Erythroblast (primary cell): ENCODE measurements around the gene NHP2.

Experiments
- DNase-seq, 2 experiments: peaks; one replicate each; lab custom pipeline; 2025; lab: John Stamatoyannopoulos, UW
- GATA1 ChIP-seq: IDR thresholded peaks from 2 replicates; pipeline ENCODE4 v1.6.1; 2011; ENCODE audit warnings: low read depth, mild to moderate bottlenecking, control low read depth, low read length, moderate library complexity
- POLR2A ChIP-seq: IDR thresholded peaks from 2 replicates; pipeline ENCODE4 v1.6.1; 2011; ENCODE audit warnings: mild to moderate bottlenecking, low read length

The NHP2 gene

DNA sequence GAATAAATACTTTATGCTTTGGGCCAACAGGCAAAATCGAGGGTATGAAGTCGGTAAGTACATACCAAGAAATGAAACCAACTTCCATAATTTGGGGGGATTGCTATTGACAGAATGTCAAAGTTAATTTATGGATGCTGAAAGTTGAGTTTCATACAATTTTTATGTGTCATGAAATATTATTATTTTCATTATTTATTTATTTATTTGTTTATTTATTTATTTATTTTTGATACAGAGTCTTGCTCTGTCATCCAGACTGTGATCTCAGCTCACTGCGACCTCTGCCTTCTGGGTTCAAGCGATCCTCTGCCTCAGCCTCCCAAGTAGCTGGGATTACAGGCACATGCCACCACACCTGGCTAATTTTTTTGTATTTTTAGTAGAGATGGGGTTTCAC, 38.0 kb upstream of the NHP2 start:
- TF ChIP-seq POLR2A = no peak
- TF ChIP-seq GATA1 = no peak
- DNase-seq = no peak

DNA sequence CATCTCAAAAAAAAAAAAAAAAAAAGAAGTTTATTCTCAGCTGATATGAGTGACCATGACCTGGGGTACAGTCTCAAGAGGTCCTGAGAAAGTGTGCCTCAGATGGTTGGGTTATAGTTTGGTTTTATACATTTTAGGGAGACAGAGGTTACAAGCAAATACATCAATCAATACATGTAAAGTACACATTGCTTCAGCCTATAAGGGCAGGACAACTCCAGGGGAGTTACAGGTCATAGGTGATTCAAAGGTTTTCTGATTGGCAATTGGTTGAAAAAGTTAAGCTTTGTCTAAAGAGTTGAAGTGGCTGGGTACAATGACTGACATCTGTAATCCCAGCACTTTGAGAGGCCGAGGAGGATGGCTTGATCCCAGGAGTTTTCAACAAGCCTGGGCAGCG, 35.7 kb upstream of the NHP2 start:
- TF ChIP-seq POLR2A (no peak), GATA1 (no peak)
- DNase-seq = no peak

DNA sequence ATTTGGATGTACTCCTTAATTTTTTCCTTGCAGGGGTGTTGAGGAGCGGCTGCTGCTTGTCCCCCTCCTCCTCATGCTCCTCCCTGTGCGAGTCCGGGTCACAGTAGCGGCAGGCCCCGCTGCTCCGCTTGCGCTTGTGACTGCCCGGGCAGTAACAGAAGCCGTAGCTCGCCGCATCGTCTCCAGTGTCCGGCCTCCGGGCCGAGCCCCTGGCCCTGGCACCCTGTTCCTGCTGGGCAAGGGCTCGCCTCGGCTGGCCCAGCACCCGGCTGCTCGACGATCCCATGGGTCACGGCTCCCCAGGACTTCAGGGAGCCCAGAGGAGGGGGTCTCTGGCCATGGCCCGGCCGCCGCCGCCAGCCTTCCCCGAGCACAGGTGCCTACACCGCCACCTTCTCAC, 33.3 kb upstream of the NHP2 start, which contains the start of gene GMCL2:
GMCL2 (minus strand) TSS at position 358 of the 400 bp plus-strand sequence; CDS start at position 286, 72 bp downstream.
- TF ChIP-seq POLR2A = no peak
- no peak for TF ChIP-seq GATA1
- no peak for DNase-seq

DNA sequence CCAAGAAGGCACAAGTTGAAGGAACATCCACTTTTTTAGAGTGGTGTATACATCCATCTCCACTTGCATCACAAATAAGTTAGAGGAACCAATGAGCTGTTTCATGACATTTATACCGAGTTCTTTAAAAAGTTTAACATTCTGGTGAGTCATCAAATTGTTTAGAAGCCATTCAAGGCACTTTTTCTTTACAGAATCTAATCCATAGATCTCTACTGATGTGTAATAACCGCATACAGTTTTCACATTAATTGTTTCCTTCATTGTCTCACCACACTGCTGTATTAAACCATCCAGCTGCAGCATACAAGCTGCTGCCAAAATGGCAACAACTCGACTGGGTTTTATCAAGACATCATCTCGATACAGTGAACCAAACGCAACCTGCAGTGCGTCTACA, 32.7 kb upstream of the NHP2 start:
- TF ChIP-seq POLR2A (no peak), GATA1 (no peak)
- DNase-seq = no peak

DNA sequence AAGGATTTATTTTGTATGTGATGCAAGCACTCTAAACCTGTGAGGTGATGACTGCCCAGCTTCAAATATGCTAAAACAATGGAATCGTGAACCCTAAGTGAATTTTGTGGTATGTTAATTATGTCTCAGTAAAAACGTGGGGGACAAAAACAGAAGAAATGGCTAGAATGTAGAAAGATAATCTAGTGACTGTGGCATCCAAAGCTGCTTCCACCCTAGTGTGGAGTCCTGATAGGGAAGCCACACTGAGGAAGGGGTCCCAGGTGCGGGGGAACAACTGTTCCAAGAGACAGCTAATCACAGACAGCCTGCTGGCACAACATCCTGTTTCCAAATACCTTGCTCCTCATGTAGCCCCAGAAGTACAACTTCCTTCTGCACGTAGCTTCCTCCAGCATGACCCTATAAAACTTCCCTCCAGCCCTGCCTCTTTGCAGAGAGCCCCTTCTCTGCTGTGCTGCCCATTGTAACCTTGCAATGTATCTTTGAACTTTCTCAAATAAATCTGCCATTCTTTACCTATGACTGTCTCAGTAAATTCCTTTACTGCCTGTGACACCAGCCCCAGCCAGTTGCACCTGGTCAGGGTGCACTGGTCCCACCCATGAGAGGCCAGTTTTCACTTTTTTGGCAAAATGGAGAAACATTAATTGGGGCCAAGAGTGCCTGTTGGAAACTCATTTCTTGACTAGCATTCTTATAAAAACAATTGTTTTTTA, 28.6 kb upstream of the NHP2 start:
- DNase-seq = no peak
- TF ChIP-seq GATA1 (no peak), POLR2A (no peak)

DNA sequence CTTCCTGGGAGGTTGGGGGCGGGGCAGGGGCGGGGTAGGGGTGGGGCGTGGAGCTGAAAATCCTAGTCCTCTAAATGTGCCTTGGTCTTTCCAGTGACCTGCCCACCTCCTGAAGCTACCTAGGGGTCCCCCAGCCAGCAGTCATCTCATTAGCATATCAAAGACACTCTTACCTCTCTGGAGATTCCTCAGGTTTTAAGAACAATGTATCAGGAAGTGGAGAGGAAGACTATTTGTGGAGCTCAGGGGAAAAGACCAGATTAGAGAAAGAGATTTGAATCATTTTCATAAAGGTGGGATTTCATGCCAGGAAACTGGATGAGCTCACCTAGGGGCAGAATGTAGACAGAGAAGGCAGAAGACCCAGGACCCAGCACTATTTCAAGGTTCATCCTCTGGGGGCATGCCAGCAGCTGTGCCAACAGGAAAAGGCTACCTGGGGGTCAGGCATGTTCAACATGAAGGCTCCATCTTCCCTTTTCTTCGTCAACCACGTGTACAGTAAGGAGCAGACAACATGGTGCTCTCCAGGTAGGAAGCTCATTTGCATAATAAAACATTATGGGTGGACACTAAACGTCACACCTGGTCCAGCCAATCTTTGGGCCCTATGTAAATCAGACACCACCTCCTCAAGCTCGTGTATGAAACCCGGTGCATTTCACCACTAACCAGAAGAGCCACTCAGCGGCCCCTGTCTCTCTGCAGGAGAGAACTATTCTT, 26.6 kb upstream of the NHP2 start:
- TF ChIP-seq POLR2A (no peak), GATA1 (no peak)
- no peak for DNase-seq

DNA sequence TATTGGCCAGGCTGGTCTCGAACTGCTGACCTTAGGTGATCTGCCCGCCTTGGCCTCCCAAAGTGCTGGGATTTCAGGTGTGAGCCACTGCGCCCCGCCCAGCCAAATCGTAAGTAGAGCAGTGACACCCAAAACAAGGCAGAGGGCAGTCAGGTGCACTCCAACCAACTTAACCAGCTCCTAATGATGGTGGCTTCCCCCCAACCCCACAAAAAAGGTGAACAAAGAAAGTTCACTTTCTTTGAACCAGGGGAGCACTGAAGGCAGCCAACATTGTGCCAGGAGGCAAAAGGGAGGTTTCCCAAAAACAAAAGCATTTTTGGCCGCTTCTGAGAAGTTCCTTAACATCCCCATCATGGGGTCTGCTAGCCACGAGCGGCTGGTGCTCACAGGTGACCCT, 23.9 kb upstream of the NHP2 start:
- DNase-seq = no peak
- no peak for TF ChIP-seq GATA1
- no peak for TF ChIP-seq POLR2A

DNA sequence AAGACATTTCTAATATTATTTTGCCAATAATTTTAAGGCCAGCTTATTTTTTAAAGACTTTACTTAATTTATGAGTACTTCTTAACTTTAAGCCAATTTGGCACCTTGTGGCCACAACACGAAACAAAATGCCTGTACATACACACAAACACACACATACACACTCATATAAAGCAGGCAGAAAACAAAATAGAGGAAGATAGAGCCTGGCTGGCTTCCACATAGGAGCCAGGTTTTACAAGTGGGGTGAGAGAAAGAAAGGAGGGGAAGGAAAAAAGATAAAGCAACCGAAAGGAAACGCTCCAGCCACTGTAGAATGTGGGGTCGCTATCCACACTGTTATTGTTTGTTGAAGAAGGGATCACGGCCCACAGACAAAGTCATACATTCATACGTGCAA, 23.1 kb upstream of the NHP2 start:
- TF ChIP-seq GATA1 = no peak
- no peak for TF ChIP-seq POLR2A
- no peak for DNase-seq

DNA sequence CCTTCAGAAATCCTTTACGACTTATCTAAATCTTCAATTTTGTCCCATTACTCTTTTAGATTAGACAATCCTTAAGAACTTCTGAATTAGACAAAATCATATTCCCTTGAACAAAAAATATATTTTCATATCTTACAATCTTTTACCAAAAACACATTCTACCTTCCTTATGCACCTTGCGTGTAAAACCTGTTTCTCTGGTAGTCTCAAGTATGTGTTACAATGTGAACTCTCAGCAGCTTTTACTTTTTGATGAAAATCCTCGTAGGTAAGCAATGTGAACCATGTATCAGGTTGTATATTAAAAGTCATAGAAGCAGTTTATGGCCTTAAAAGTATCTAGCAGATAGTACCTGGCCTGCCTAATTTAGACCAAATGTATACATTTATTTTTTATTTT, 20.8 kb upstream of the NHP2 start:
- DNase-seq = no peak
- TF ChIP-seq GATA1 (no peak), POLR2A (no peak)

DNA sequence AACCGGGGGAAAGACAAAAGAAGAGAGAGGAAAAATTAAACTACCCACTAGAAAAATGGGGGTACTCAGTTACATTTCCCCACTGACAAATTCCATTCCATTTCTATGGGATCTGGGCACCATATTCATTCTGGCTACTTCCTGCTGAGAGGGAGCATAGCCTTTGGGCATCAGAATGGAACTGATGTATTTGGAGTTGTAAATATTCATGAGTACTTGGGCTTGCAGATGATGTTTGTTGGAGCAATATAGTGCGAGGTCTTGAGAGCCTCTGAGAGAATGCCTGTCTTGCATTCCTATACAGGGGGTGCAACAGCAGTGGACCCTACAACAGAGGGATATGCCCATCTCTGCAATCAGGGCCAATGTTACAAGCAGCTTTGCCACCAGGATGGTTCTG, 16.8 kb upstream of the NHP2 start:
- TF ChIP-seq POLR2A (no peak), GATA1 (no peak)
- no peak for DNase-seq

DNA sequence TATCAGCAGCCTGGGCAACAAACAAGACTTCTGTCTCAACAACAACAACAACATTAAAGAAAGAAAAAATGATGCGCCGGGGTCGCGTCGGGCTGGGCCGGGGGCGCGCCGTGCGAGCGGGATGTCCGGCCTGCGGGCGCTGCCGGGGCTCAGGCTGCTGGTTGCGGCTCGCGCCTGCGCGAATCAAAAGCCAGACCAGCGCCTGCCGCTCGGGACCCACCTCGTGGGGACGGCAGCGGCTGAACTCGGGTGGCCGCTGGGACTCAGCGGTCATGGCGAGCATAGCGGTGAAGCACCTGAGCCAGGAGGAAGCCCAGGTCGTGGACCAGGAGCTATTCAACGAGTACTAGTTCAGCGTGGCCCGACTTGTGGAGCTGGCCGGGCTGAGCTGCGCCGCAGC, 11.9 kb upstream of the NHP2 start:
- no peak for DNase-seq
- TF ChIP-seq POLR2A (no peak), GATA1 (no peak)

DNA sequence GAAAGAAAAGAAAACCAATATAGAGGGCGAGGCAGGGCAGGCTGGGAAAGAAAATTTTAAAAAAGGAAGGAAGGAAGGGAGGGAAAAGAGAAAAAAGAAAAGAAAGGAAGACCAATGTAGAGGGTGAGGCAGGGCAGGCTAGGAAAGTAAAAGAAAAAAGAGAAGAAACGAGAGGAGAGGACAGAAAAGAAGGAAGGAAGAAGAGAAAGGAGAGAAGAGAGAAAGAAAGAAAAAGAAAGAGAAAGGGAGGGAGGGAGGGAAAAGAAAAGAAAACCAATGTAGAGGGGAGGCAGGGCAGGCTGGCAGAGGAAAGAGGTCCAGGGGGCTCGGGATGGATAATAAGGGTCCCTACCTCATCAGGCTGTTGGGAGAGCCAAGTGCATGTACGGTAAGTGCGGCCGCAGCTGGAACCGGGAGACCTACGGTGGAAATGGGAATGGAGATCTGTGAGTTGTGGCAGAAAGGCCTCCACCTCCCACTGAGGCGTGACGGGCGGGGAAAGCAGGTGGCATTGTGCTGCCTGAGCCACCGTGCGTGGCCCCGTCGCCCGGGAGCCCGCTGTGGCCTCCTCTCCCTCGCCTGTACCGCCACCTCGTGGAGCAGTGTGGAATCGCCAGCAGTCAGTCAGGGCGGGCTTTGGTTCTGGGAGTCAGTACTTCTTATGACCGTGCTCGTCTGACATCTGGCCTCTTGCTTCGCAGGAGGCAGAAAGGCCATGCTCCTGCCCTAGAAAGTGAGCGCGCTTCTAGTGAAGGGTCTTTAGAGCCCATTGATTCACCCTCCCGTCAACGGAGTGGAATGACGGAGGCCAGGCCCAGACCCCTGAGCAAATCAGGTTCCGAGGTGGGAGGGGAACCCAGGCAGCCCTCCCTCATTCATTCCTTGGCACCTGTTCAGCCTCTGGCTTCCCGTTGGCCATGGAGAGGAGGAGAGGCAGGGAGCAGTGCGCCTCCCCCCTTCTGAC, 10.4 kb upstream of the NHP2 start:
- peak; percentile 77 to 89 for DNase-seq
- TF ChIP-seq POLR2A (no peak), GATA1 (no peak)

DNA sequence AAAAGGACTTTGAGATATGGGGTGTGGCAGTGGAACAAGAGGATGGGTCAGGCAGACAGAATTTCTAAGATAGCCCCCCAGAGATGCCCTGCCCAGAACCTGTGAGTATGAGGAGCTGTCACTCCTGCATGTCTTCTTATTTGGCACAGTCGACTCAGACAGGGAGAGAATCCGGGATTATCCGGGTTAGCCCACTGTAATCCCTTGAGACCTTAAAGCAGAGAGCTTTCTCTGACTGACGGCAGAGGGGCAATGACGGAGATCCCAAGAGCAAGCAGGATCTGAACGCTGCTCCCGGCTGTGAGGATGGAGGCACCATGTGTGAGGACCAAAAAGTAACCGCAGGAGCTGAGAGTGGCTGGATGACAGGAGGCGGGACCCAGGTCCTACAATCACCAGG, 8.8 kb upstream of the NHP2 start:
- DNase-seq = no peak
- TF ChIP-seq GATA1 (no peak), POLR2A (no peak)
